ENCODE results near the gene ZNRF3.

- no peak for TF ChIP-seq CTCF (IDR thresholded peaks at IDR 0.05; ENCODE audit: borderline replicate concordance, extremely low read depth, low read length, poor library complexity, severe bottlenecking)
- TF ChIP-seq EZH2 (IDR thresholded peaks at IDR 0.05; ENCODE audit: borderline replicate concordance, low read depth, low read length, severe bottlenecking): no peak
Measured at GRCh38 chr22:28951969-28952521, 68.7 kb downstream of the ZNRF3 start.
